ENCODE results near the gene AHSG.

DNA sequence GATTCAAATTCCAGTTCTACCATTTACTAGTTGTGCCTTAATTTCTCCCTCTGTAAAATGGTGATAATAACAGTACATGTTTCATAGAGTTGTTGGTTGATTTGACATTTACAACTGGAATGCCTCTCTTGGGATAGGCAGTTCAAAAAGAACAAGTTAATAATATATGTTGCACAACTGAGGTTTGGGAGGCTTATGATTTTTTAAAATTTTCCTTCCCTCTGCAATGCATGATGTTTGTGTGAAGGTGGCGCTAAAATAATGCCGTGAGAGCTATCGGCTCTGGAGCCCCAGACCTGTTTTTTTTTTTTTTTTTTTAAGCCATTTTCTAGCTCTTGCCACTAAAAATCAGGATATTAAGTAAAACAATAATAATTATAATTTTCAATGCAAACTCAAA is 23.7 kb upstream of the AHSG start:
- TF ChIP-seq CTCF (IDR thresholded peaks at IDR 0.05) (peak; percentile 39 to 61 (median 50)), POLR2A (IDR thresholded peaks at IDR 0.05) (no peak)
